MV-4-11 (cell line): Measurements from ENCODE around the gene ROBO2.
"Not testable (repeated sequence)": the region's sequence is repeated elsewhere in the genome, so short reads cannot be mapped to it uniquely, and the experiment has no call there.

Source experiments
- DNase-seq: peaks from one replicate; lab custom pipeline; 2025; lab: John Stamatoyannopoulos, UW

ROBO2 gene

GRCh38 chr3:77326586-77326985, 286.7 kb downstream of the ROBO2 start:
- no peak for DNase-seq

- peak; percentile 47 for DNase-seq
Observed at GRCh38 chr3:77328690-77329089, 288.8 kb downstream of the ROBO2 start.

GRCh38 chr3:77329116-77329515, 289.2 kb downstream of the ROBO2 start:
- DNase-seq, result peak; percentile 63

- no peak for DNase-seq
Observed at GRCh38 chr3:77338195-77338594, 298.3 kb downstream of the ROBO2 start.

GRCh38 chr3:77342027-77342426, 302.1 kb downstream of the ROBO2 start:
- no peak for DNase-seq

- peak; percentile 14 for DNase-seq
Observed at GRCh38 chr3:77342688-77343087, 302.8 kb downstream of the ROBO2 start.

- DNase-seq, result no peak
Observed at GRCh38 chr3:77345009-77345408, 305.1 kb downstream of the ROBO2 start.

- peak; percentile 27 for DNase-seq
Observed at GRCh38 chr3:77348244-77348855, 308.5 kb downstream of the ROBO2 start.

GRCh38 chr3:77354958-77355357, 315.1 kb downstream of the ROBO2 start:
- DNase-seq, result no peak

GRCh38 chr3:77362936-77363335, 323.0 kb downstream of the ROBO2 start:
- no peak for DNase-seq

GRCh38 chr3:77365152-77365551, 325.3 kb downstream of the ROBO2 start:
- no peak for DNase-seq

GRCh38 chr3:77370413-77370812, 330.5 kb downstream of the ROBO2 start:
- DNase-seq, result no peak

GRCh38 chr3:77372018-77372417, 332.1 kb downstream of the ROBO2 start:
- no peak for DNase-seq

- DNase-seq, result no peak
Observed at GRCh38 chr3:77372634-77373346, 332.9 kb downstream of the ROBO2 start.

- no peak for DNase-seq
Observed at GRCh38 chr3:77373619-77374018, 333.7 kb downstream of the ROBO2 start.

- no peak for DNase-seq
Observed at GRCh38 chr3:77376511-77376910, 336.6 kb downstream of the ROBO2 start.

GRCh38 chr3:77377717-77378116, 337.8 kb downstream of the ROBO2 start:
- no peak for DNase-seq

- no peak for DNase-seq
Observed at GRCh38 chr3:77380136-77380535, 340.2 kb downstream of the ROBO2 start.

GRCh38 chr3:77381431-77381830, 341.5 kb downstream of the ROBO2 start:
- DNase-seq, result no peak

- DNase-seq, result no peak
Observed at GRCh38 chr3:77392181-77392580, 352.3 kb downstream of the ROBO2 start.

- no peak for DNase-seq
Observed at GRCh38 chr3:77394046-77394445, 354.1 kb downstream of the ROBO2 start.

- no peak for DNase-seq
Observed at GRCh38 chr3:77404871-77405270, 365.0 kb downstream of the ROBO2 start.

GRCh38 chr3:77407441-77407840, 367.5 kb downstream of the ROBO2 start:
- no peak for DNase-seq

- not testable (repeated sequence) for DNase-seq
Observed at GRCh38 chr3:77410334-77410733, 370.4 kb downstream of the ROBO2 start.
